HCT116 (cell line): Measurements from ENCODE around the gene CXADR. TPM values are rescaled to one million over a fixed set of nuclear protein-coding genes. Genes with fewer than 3 reads are reported as not detected.

Experiments
- ATAC-seq: fragments of 200-7000 bp; cut with Tn5 transposase; 2 replicates; pipeline ENCODE4 v1.9.1; 2020; ENCODE audit warnings: mild to moderate bottlenecking, moderate library complexity
- BruUV-seq: library from RNA; stranded (reverse); fragments of 400-500 nt; replicated peaks from 2 replicates; lab custom pipeline; 2021; lab: Mats Ljungman, UMichigan
- CTCF ChIA-PET: fragments of 300-600 bp; sonication (Branson Sonifier 250); formaldehyde crosslinking; loops from one replicate; lab custom pipeline; 2021; ENCODE audit warnings: antibody characterized with exemption; lab: Charles Lee
- POLR2A ChIA-PET: fragments of 300-600, 350-600 bp; sonication (Branson Sonifier 250); formaldehyde crosslinking; loops from one replicate; lab custom pipeline; 2021; ENCODE audit warnings: antibody characterized with exemption; lab: Charles Lee
- RAD21 ChIA-PET, 2 experiments: fragments of 300-600 bp; sonication (Branson Sonifier 250); formaldehyde crosslinking; loops; one replicate each; lab custom pipeline; 2023; ENCODE audit warnings: low total read pairs in 2 of 2; ENCODE audit not compliant: uncharacterized antibody in 2 of 2, unreplicated experiment in 2 of 2, low non-redundant PET in 1 of 2; lab: Charles Lee
- DNase-seq: peaks from one replicate; pipeline ENCODE4 v3.0.0-alpha.2; 2010; ENCODE audit warnings: low read depth, low spot score
- H2AFZ ChIP-seq: fragments of 200-600 bp; shearing (Covaris generic), sonication (generic); 2 replicates; pipeline ENCODE4 v1.6.1; 2017; ENCODE audit warnings: low read depth, mixed run types, mixed read lengths, antibody characterized with exemption, low read length; ENCODE audit not compliant: poor library complexity, severe bottlenecking
- H3K27ac ChIP-seq: 2 replicates; pipeline ENCODE4 v1.5.1; 2012; ENCODE audit warnings: low read depth, low read length
- H3K27me3 ChIP-seq: fragments of 200-600 bp; sonication (generic); 2 replicates; pipeline ENCODE4 v1.6.1; 2016; ENCODE audit warnings: mixed run types, low read length, mixed read lengths; ENCODE audit not compliant: insufficient read depth
- H3K36me3 ChIP-seq, 2 experiments: fragments of 200-500 bp in 1 of 2; fragments of 200-600 bp in 1 of 2; sonication (Bioruptor generic) in 1 of 2; sonication (generic) in 1 of 2; 2 replicates each; pipeline versions ENCODE4 v1.5.1 to v1.6.1; 2014 to 2016; ENCODE audit warnings: low read length in 2 of 2, inconsistent platforms in 1 of 2, mixed read lengths in 1 of 2, mixed run types in 1 of 2; ENCODE audit not compliant: insufficient read depth in 2 of 2, control insufficient read depth in 1 of 2
- H3K4me1 ChIP-seq, 2 experiments: fragments of 200-600 bp in 1 of 2; sonication (generic) in 1 of 2; 2 replicates each; pipeline versions ENCODE4 v1.5.1 to v1.6.1; 2012 to 2017; ENCODE audit warnings: low read length in 2 of 2, inconsistent platforms in 1 of 2, mild to moderate bottlenecking in 1 of 2, mixed read lengths in 1 of 2, mixed run types in 1 of 2, moderate library complexity in 1 of 2; ENCODE audit not compliant: insufficient read depth in 2 of 2, control insufficient read depth in 1 of 2
- H3K4me2 ChIP-seq: fragments of 200-600 bp; sonication (generic); 2 replicates; pipeline ENCODE4 v1.6.1; 2017; ENCODE audit warnings: mixed run types, low read length, mixed read lengths
- H3K4me3 ChIP-seq, 2 experiments: fragments of 200-600 bp in 1 of 2; sonication (generic) in 1 of 2; replicated peaks in 1 of 2; 2 replicates each; pipeline ENCODE4 v1.5.1; 2011 to 2016; ENCODE audit warnings: low read length in 2 of 2, control low read depth in 1 of 2, low read depth in 1 of 2, mild to moderate bottlenecking in 1 of 2, mixed read lengths in 1 of 2, mixed run types in 1 of 2
- H3K79me2 ChIP-seq: fragments of 200-600 bp; sonication (generic); 2 replicates; pipeline ENCODE4 v1.6.1; 2017; ENCODE audit warnings: mild to moderate bottlenecking, mixed run types, low read length, moderate library complexity, mixed read lengths; ENCODE audit not compliant: insufficient read depth
- H3K9ac ChIP-seq: fragments of 200-600 bp; sonication (generic); 2 replicates; pipeline ENCODE4 v1.6.1; 2016; ENCODE audit warnings: low read length, mixed read lengths
- H3K9me2 ChIP-seq: fragments of 200-600 bp; sonication (generic), shearing (Covaris generic); 2 replicates; pipeline ENCODE4 v1.6.1; 2017; ENCODE audit warnings: mixed run types, mild to moderate bottlenecking, moderate library complexity; ENCODE audit not compliant: insufficient read depth
- H3K9me3 ChIP-seq, 2 experiments: fragments of 200-500 bp in 1 of 2; fragments of 200-600 bp in 1 of 2; sonication (Bioruptor generic) in 1 of 2; sonication (generic) in 1 of 2; 2 replicates each; pipeline ENCODE4 v1.6.1; 2014 to 2017; ENCODE audit warnings: low read length in 2 of 2, mixed read lengths in 2 of 2, inconsistent platforms in 1 of 2, low read depth in 1 of 2, mild to moderate bottlenecking in 1 of 2, mixed run types in 1 of 2, moderate library complexity in 1 of 2; ENCODE audit not compliant: control insufficient read depth in 1 of 2, insufficient read depth in 1 of 2
- H4K20me1 ChIP-seq: fragments of 200-600 bp; sonication (generic), shearing (Covaris generic); 2 replicates; pipeline ENCODE4 v1.6.1; 2017; ENCODE audit warnings: mixed run types, mild to moderate bottlenecking, moderate library complexity; ENCODE audit not compliant: insufficient read depth
- ATF3 ChIP-seq: IDR thresholded peaks from 2 replicates; pipeline ENCODE4 v1.6.1; 2012
- CTCF ChIP-seq, 3 experiments: fragments of 200-600 bp in 1 of 3; sonication (generic) in 1 of 3; IDR thresholded peaks in 2 of 3; conservative IDR thresholded peaks in 1 of 3; 2 replicates each; pipeline ENCODE4 v1.5.1; 2012 to 2017; ENCODE audit warnings: low read depth in 2 of 3, low read length in 2 of 3, antibody characterized with exemption in 1 of 3, borderline replicate concordance in 1 of 3, control low read depth in 1 of 3, mild to moderate bottlenecking in 1 of 3, mixed read lengths in 1 of 3, mixed run types in 1 of 3, moderate library complexity in 1 of 3; ENCODE audit not compliant: insufficient read depth in 1 of 3
- EGR1 ChIP-seq: IDR thresholded peaks from 2 replicates; pipeline ENCODE4 v1.6.1; 2012; ENCODE audit warnings: low read depth
- POLR2AphosphoS5 ChIP-seq: IDR thresholded peaks from 2 replicates; pipeline ENCODE4 v1.6.1; 2011; ENCODE audit warnings: mild to moderate bottlenecking, low read depth, low read length, moderate library complexity
- TCF7L2 ChIP-seq: IDR thresholded peaks from 2 replicates; pipeline ENCODE4 v1.7.0; 2011; ENCODE audit warnings: borderline replicate concordance, inconsistent platforms; ENCODE audit not compliant: insufficient read depth, insufficient read length; ENCODE audit errors: extremely low read depth
- YY1 ChIP-seq: IDR thresholded peaks from 2 replicates; pipeline ENCODE4 v1.6.1; 2011; ENCODE audit warnings: low read length, low read depth, moderate library complexity, mild to moderate bottlenecking; ENCODE audit not compliant: insufficient replicate concordance; ENCODE audit errors: extremely low read depth
- ZBTB33 ChIP-seq: IDR thresholded peaks from 2 replicates; pipeline ENCODE4 v1.6.1; 2011; ENCODE audit warnings: mild to moderate bottlenecking, low read length, moderate library complexity; ENCODE audit not compliant: insufficient replicate concordance; ENCODE audit errors: extremely low read depth
- intact Hi-C: fragments of 100-400 bp; cut with micrococcal nuclease; formaldehyde crosslinking; loops from 2 replicates; pipeline ENCODE4 v1.10.0; 2022
- total RNA-seq: library from RNA; stranded (reverse); gene quantifications from one replicate; pipeline ENCODE4 v1.2.1, GENCODE V29; 2021; ENCODE audit not compliant: unreplicated experiment

Gene CXADR
- total RNA-seq, 1 experiment from 2014 or later = 21.6 TPM

- TF ChIP-seq CTCF (IDR thresholded peaks at IDR 0.05 in 2 of 3, conservative IDR thresholded peaks at IDR 0.05 in 1 of 3; ENCODE audit: borderline replicate concordance in 1 of 3, insufficient read depth in 1 of 3, low read depth in 2 of 3, low read length in 2 of 3) (no peak), YY1 (no peak), ZBTB33 (no peak)
Observed at GRCh38 chr21:17610911-17611310, 98.1 kb downstream of the CXADR start (continued).

- H3K4me3 ChIP-seq = peak overlapping the region; percentile 93 to 95
- TF ChIP-seq ATF3 = peak; percentile 38; the same call in 1 of the 2 replicates
- peak; percentile 69 for TF ChIP-seq EGR1
- TF ChIP-seq TCF7L2 = peak; percentile 39
- no peak; the same call in 1 of the 2 replicates for TF ChIP-seq POLR2AphosphoS5
- intact Hi-C loops = loop anchor here (5.0 to 10.0 kb wide), 2 partner anchors 99 to 203 kb away; partner anchors contain the start of genes C21orf91 and CXADR
- ChIA-PET POLR2A (no interaction called here), RAD21 (no interaction called here), CTCF (interaction anchor here (0.9 to 1.3 kb wide), 4 partner anchors 224 to 314 kb away, joined by 3 to 5 read pairs (median 3); no protein-coding TSS in a partner anchor)
- peak overlapping the region; percentile 92 for H3K9ac ChIP-seq
- peaks cover 16 to 18% of the 10 kb centered on the region in 2 experiments; a peak in 3 of 4 replicates for H3K36me3 ChIP-seq
- no peaks in the 10 kb centered on the region for H3K9me3 ChIP-seq
- BruUV-seq = TSS peak; percentile 48
- no peak overlapping the region for H2AFZ ChIP-seq
- ATAC-seq = peak; percentile 61
- DNase-seq = peak; percentile 74
- H3K4me1 ChIP-seq = peaks cover 13 to 16% of the 10 kb centered on the region in 2 experiments
- H3K27ac ChIP-seq = peak overlapping the region; percentile 80
- H3K9me2 ChIP-seq = no peaks in the 10 kb centered on the region
- peak overlapping the region; percentile 90 for H3K4me2 ChIP-seq
- H4K20me1 ChIP-seq = no peaks in the 10 kb centered on the region
- peaks cover 59% of the 10 kb centered on the region for H3K79me2 ChIP-seq
- H3K27me3 ChIP-seq = no peaks in the 10 kb centered on the region
Observed at GRCh38 chr21:17611414-17612022, 98.7 kb downstream of the CXADR start.
